NCI-H187 treated with DMSO at 0.1 percent for 48 hours (cell line): ENCODE results near the gene ZNF14.
"Not testable (repeated sequence)": the region's sequence is repeated elsewhere in the genome, so short reads cannot be mapped to it uniquely, and the experiment has no call there.

Experiments
- DNase-seq: peaks from one replicate; lab custom pipeline; 2025; lab: John Stamatoyannopoulos, UW

Gene ZNF14

GRCh38 chr19:19687090-19687489 is 45.8 kb downstream of the ZNF14 start:
- DNase-seq: no peak

- DNase-seq: no peak
Observed at GRCh38 chr19:19686580-19686979, 46.3 kb downstream of the ZNF14 start.

- DNase-seq: not testable (repeated sequence)
Observed at GRCh38 chr19:19686119-19686518, 46.8 kb downstream of the ZNF14 start.

GRCh38 chr19:19679176-19680073 is 53.5 kb downstream of the ZNF14 start:
- no peak for DNase-seq

- DNase-seq: no peak
Observed at GRCh38 chr19:19677579-19677978, 55.3 kb downstream of the ZNF14 start.

GRCh38 chr19:19674315-19674714 is 58.6 kb downstream of the ZNF14 start:
- DNase-seq: no peak

GRCh38 chr19:19672816-19673215 is 60.1 kb downstream of the ZNF14 start:
- no peak for DNase-seq

- no peak for DNase-seq
Observed at GRCh38 chr19:19670070-19670551, 62.8 kb downstream of the ZNF14 start.

- DNase-seq: peak; percentile 49
Observed at GRCh38 chr19:19668230-19669012, 64.5 kb downstream of the ZNF14 start, which contains the start of gene ZNF101. ZNF101 (plus strand) TSS chr19:19668839; CDS start chr19:19668964, 125 bp downstream.

GRCh38 chr19:19665420-19665948 is 67.4 kb downstream of the ZNF14 start:
- DNase-seq: not testable (repeated sequence)

GRCh38 chr19:19663256-19664120 is 69.4 kb downstream of the ZNF14 start, which contains the start of gene ATP13A1:
ATP13A1 (minus strand) TSS chr19:19663676; CDS start chr19:19663666, 10 bp downstream.
- DNase-seq: peak; percentile 64

GRCh38 chr19:19662871-19663255 is 70.0 kb downstream of the ZNF14 start:
- DNase-seq: no peak

GRCh38 chr19:19662344-19662743 is 70.6 kb downstream of the ZNF14 start:
- no peak for DNase-seq

GRCh38 chr19:19661675-19662251 is 71.1 kb downstream of the ZNF14 start:
- DNase-seq: no peak

- no peak for DNase-seq
Observed at GRCh38 chr19:19661141-19661674, 71.7 kb downstream of the ZNF14 start.
